ENCODE results near the gene SDK1.

The SDK1 gene

DNA sequence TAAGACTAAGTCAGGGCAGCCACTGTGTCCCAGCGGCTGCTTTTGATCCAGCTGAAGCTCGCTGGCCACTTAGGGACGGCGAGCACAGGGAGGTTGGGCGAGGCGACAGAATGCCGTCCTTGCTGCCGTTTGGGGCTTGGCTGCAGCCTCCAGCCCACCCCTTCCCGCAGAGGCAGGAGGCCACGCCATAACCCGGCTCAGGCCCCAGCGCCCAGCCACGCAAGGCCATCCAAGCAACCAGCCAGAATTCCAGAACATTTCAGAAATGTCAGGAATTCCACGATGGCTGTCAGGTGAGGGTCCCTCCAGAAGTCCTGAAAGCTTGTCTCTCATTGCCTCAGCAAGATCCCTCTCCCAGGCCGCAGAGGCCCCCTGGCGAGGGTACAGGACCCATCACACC is 901.9 kb downstream of the SDK1 start:
- H3K27ac ChIP-seq (ENCODE audit: low read depth, low read length), result no peak overlapping the region
- H3K9me3 ChIP-seq (ENCODE audit: control insufficient read depth in 5 of 5, low read length in 5 of 5), result peaks cover 0 to 8% (median 4%) of the 10 kb centered on the region in 5 donors

GRCh38 chr7:4203626-4204512 is 902.8 kb downstream of the SDK1 start:
- peaks cover 0 to 5% (median 0%) of the 10 kb centered on the region in 5 donors for H3K4me1 ChIP-seq (ENCODE audit: control insufficient read depth in 5 of 5, insufficient read depth in 5 of 5, low read length in 5 of 5)
- H3K27me3 ChIP-seq (ENCODE audit: control insufficient read depth in 5 of 5, insufficient read depth in 4 of 5, low read length in 5 of 5), result peaks cover 0 to 5% (median 0%) of the 10 kb centered on the region in 5 donors
- no peak overlapping the region for H3K9ac ChIP-seq (ENCODE audit: low read length in 5 of 5)
- no peak overlapping the region for H3K4me3 ChIP-seq (ENCODE audit: low read depth in 1 of 5, low read length in 5 of 5)
- H3K27ac ChIP-seq (ENCODE audit: low read depth, low read length), result no peak overlapping the region
- peaks cover 0 to 4% (median 0%) of the 10 kb centered on the region in 5 donors for H3K36me3 ChIP-seq (ENCODE audit: control insufficient read depth in 5 of 5, insufficient read depth in 5 of 5, low read length in 5 of 5)
- peaks cover 0 to 8% (median 4%) of the 10 kb centered on the region in 5 donors for H3K9me3 ChIP-seq (ENCODE audit: control insufficient read depth in 5 of 5, low read length in 5 of 5)

More for the DNA sequence above, 901.9 kb downstream of the SDK1 start:
- Histone ChIP-seq H3K4me1 (ENCODE audit: control insufficient read depth in 5 of 5, insufficient read depth in 5 of 5, low read length in 5 of 5) (peaks cover 0 to 5% (median 0%) of the 10 kb centered on the region in 5 donors), H3K27me3 (ENCODE audit: control insufficient read depth in 5 of 5, insufficient read depth in 4 of 5, low read length in 5 of 5) (peaks cover 0 to 5% (median 0%) of the 10 kb centered on the region in 5 donors), H3K36me3 (ENCODE audit: control insufficient read depth in 5 of 5, insufficient read depth in 5 of 5, low read length in 5 of 5) (no peaks in the 10 kb centered on the region), H3K4me3 (ENCODE audit: low read depth in 1 of 5, low read length in 5 of 5) (no peak overlapping the region), H3K9ac (ENCODE audit: low read length in 5 of 5) (no peak overlapping the region)

DNA sequence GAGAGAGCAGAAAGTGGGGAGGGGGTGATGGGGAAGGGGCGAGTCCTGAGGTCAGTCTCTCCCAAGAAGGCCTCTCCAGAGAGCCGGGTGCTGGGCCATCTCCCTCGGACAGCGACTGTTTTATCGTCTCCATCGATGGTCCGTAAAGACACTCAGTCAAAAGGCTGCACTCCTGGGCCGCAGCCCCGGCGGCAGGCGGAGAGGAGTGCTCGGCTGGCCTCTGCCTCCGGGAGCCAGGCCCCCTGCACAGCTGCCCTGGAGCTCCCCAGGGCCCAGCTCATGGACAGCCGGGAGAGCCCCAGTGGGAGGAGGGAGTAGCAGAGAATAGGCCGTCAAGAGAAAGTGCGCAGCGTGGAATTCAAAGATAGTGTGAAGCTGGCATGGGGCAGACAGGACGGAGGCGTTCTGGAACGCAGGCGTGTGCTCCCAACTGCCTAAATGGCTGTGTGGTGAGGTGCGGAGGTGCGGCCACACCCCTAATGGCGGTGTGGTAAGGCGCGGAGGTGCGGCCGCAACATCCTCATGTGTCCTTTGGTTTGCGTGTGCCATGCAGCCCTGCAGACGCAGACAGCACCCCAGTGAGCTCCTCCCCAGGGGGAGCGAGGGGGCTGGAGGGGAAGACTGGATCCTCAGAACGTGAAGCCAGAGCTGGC is 903.6 kb downstream of the SDK1 start:
- Histone ChIP-seq H3K27ac (ENCODE audit: low read depth, low read length) (no peak overlapping the region), H3K36me3 (ENCODE audit: control insufficient read depth in 5 of 5, insufficient read depth in 5 of 5, low read length in 5 of 5) (peaks cover 0 to 5% (median 0%) of the 10 kb centered on the region in 5 donors), H3K4me3 (ENCODE audit: low read depth in 1 of 5, low read length in 5 of 5) (peak overlapping the region in 1 of 5 donors; percentile 31), H3K9ac (ENCODE audit: low read length in 5 of 5) (no peak overlapping the region), H3K4me1 (ENCODE audit: control insufficient read depth in 5 of 5, insufficient read depth in 5 of 5, low read length in 5 of 5) (peaks cover 0 to 5% (median 0%) of the 10 kb centered on the region in 5 donors), H3K27me3 (ENCODE audit: control insufficient read depth in 5 of 5, insufficient read depth in 4 of 5, low read length in 5 of 5) (peaks cover 0 to 5% (median 0%) of the 10 kb centered on the region in 5 donors), H3K9me3 (ENCODE audit: control insufficient read depth in 5 of 5, low read length in 5 of 5) (peaks cover 0 to 8% (median 4%) of the 10 kb centered on the region in 5 donors)

DNA sequence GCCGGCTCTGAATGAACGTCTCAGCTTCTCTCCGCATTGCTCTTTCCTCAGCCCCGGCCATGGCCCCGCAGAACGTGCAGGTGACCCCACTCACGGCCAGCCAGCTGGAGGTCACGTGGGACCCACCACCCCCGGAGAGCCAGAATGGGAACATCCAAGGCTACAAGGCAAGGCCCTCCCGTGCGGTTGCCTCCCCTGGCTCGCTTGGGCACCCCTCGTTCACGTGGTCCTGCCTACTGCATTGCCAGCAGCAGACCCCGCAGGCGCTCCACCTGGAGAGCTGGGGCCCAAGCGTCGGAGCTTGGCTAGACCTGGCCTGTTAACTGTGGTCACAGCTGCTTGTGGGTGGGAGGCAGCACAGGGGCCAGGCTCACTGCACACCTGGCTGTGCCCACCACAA is 904.8 kb downstream of the SDK1 start:
- H3K27me3 ChIP-seq (ENCODE audit: control insufficient read depth in 5 of 5, insufficient read depth in 4 of 5, low read length in 5 of 5), result peaks cover 0 to 5% (median 0%) of the 10 kb centered on the region in 5 donors
- H3K36me3 ChIP-seq (ENCODE audit: control insufficient read depth in 5 of 5, insufficient read depth in 5 of 5, low read length in 5 of 5), result peaks cover 0 to 13% (median 0%) of the 10 kb centered on the region in 5 donors
- H3K9ac ChIP-seq (ENCODE audit: low read length in 5 of 5), result no peak overlapping the region
- no peak overlapping the region for H3K4me3 ChIP-seq (ENCODE audit: low read depth in 1 of 5, low read length in 5 of 5)
- H3K4me1 ChIP-seq (ENCODE audit: control insufficient read depth in 5 of 5, insufficient read depth in 5 of 5, low read length in 5 of 5), result peaks cover 0 to 5% (median 0%) of the 10 kb centered on the region in 5 donors
- H3K9me3 ChIP-seq (ENCODE audit: control insufficient read depth in 5 of 5, low read length in 5 of 5), result peaks cover 0 to under 1% (median 0%) of the 10 kb centered on the region in 5 donors
- H3K27ac ChIP-seq (ENCODE audit: low read depth, low read length), result no peak overlapping the region

- H3K36me3 ChIP-seq (ENCODE audit: control insufficient read depth in 5 of 5, insufficient read depth in 5 of 5, low read length in 5 of 5), result peaks cover 0 to 16% (median 0%) of the 10 kb centered on the region in 5 donors
- no peaks in the 10 kb centered on the region for H3K9me3 ChIP-seq (ENCODE audit: control insufficient read depth in 5 of 5, low read length in 5 of 5)
- peaks cover 0 to 5% (median 0%) of the 10 kb centered on the region in 5 donors for H3K27me3 ChIP-seq (ENCODE audit: control insufficient read depth in 5 of 5, insufficient read depth in 4 of 5, low read length in 5 of 5)
- H3K9ac ChIP-seq (ENCODE audit: low read length in 5 of 5), result no peak overlapping the region
- no peak overlapping the region for H3K4me3 ChIP-seq (ENCODE audit: low read depth in 1 of 5, low read length in 5 of 5)
- peaks cover 0 to 5% (median 0%) of the 10 kb centered on the region in 5 donors for H3K4me1 ChIP-seq (ENCODE audit: control insufficient read depth in 5 of 5, insufficient read depth in 5 of 5, low read length in 5 of 5)
- H3K27ac ChIP-seq (ENCODE audit: low read depth, low read length), result no peak overlapping the region
These were observed 906.0 kb downstream of the SDK1 start for GRCh38 chr7:4207011-4207410.

- Histone ChIP-seq H3K36me3 (ENCODE audit: control insufficient read depth in 5 of 5, insufficient read depth in 5 of 5, low read length in 5 of 5) (peaks cover 0 to 16% (median 0%) of the 10 kb centered on the region in 5 donors), H3K9me3 (ENCODE audit: control insufficient read depth in 5 of 5, low read length in 5 of 5) (no peaks in the 10 kb centered on the region), H3K27me3 (ENCODE audit: control insufficient read depth in 5 of 5, insufficient read depth in 4 of 5, low read length in 5 of 5) (peaks cover 0 to 5% (median 0%) of the 10 kb centered on the region in 5 donors), H3K27ac (ENCODE audit: low read depth, low read length) (no peak overlapping the region), H3K9ac (ENCODE audit: low read length in 5 of 5) (no peak overlapping the region), H3K4me3 (ENCODE audit: low read depth in 1 of 5, low read length in 5 of 5) (no peak overlapping the region), H3K4me1 (ENCODE audit: control insufficient read depth in 5 of 5, insufficient read depth in 5 of 5, low read length in 5 of 5) (peaks cover 0 to 5% (median 0%) of the 10 kb centered on the region in 5 donors)
These were observed 907.0 kb downstream of the SDK1 start for GRCh38 chr7:4208086-4208485.

GRCh38 chr7:4208586-4208985 is 907.5 kb downstream of the SDK1 start:
- Histone ChIP-seq H3K9me3 (ENCODE audit: control insufficient read depth in 5 of 5, low read length in 5 of 5) (no peaks in the 10 kb centered on the region), H3K9ac (ENCODE audit: low read length in 5 of 5) (no peak overlapping the region), H3K27ac (ENCODE audit: low read depth, low read length) (no peak overlapping the region), H3K36me3 (ENCODE audit: control insufficient read depth in 5 of 5, insufficient read depth in 5 of 5, low read length in 5 of 5) (peaks cover 0 to 16% (median 0%) of the 10 kb centered on the region in 5 donors), H3K4me1 (ENCODE audit: control insufficient read depth in 5 of 5, insufficient read depth in 5 of 5, low read length in 5 of 5) (peaks cover 0 to 5% (median 0%) of the 10 kb centered on the region in 5 donors), H3K27me3 (ENCODE audit: control insufficient read depth in 5 of 5, insufficient read depth in 4 of 5, low read length in 5 of 5) (peaks cover 0 to 5% (median 0%) of the 10 kb centered on the region in 5 donors), H3K4me3 (ENCODE audit: low read depth in 1 of 5, low read length in 5 of 5) (no peak overlapping the region)

GRCh38 chr7:4209126-4209525 is 908.1 kb downstream of the SDK1 start:
- no peak overlapping the region for H3K27ac ChIP-seq (ENCODE audit: low read depth, low read length)
- no peak overlapping the region for H3K4me3 ChIP-seq (ENCODE audit: low read depth in 1 of 5, low read length in 5 of 5)
- H3K9ac ChIP-seq (ENCODE audit: low read length in 5 of 5), result no peak overlapping the region
- peaks cover 0 to 5% (median 0%) of the 10 kb centered on the region in 5 donors for H3K4me1 ChIP-seq (ENCODE audit: control insufficient read depth in 5 of 5, insufficient read depth in 5 of 5, low read length in 5 of 5)
- H3K27me3 ChIP-seq (ENCODE audit: control insufficient read depth in 5 of 5, insufficient read depth in 4 of 5, low read length in 5 of 5), result peaks cover 0 to 5% (median 0%) of the 10 kb centered on the region in 5 donors
- H3K9me3 ChIP-seq (ENCODE audit: control insufficient read depth in 5 of 5, low read length in 5 of 5), result no peaks in the 10 kb centered on the region
- peaks cover 0 to 16% (median 0%) of the 10 kb centered on the region in 5 donors for H3K36me3 ChIP-seq (ENCODE audit: control insufficient read depth in 5 of 5, insufficient read depth in 5 of 5, low read length in 5 of 5)

DNA sequence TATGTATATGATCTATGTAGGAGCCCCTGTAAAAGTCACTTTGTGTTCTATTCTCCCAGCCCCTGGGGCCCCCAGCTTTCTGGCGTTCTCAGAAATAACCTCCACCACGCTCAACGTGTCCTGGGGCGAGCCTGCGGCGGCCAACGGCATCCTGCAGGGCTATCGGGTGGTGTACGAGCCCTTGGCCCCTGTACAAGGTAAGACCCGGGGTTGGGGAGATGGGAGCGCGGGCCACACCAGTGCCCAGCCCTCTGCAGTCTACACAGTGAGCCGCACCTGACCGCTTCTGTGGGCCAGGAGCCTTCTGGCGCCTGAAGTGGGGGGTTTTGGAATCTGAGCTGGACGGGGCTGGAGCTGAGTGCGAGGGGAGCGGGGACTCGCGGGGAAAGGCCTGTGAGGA is 908.9 kb downstream of the SDK1 start:
- Histone ChIP-seq H3K27ac (ENCODE audit: low read depth, low read length) (no peak overlapping the region), H3K4me1 (ENCODE audit: control insufficient read depth in 5 of 5, insufficient read depth in 5 of 5, low read length in 5 of 5) (no peaks in the 10 kb centered on the region), H3K36me3 (ENCODE audit: control insufficient read depth in 5 of 5, insufficient read depth in 5 of 5, low read length in 5 of 5) (peaks cover 0 to 16% (median 0%) of the 10 kb centered on the region in 5 donors), H3K4me3 (ENCODE audit: low read depth in 1 of 5, low read length in 5 of 5) (no peak overlapping the region), H3K9me3 (ENCODE audit: control insufficient read depth in 5 of 5, low read length in 5 of 5) (no peaks in the 10 kb centered on the region), H3K9ac (ENCODE audit: low read length in 5 of 5) (no peak overlapping the region), H3K27me3 (ENCODE audit: control insufficient read depth in 5 of 5, insufficient read depth in 4 of 5, low read length in 5 of 5) (peaks cover 0 to under 1% (median 0%) of the 10 kb centered on the region in 5 donors)

Measured in subcutaneous abdominal adipose tissue (tissue), 5 donors.